Activated T-cell treated with anti-CD3 and anti-CD28 coated beads, Interleukin-2, amount 50 U/mL, for 72 hours (primary cell): ENCODE data around the gene NRG2. TPM values are rescaled to one million over a fixed set of nuclear protein-coding genes. Genes with fewer than 3 reads are reported as not detected.
A peak's percentile ranks its signal among the peaks of the same experiment; 100 is the strongest.

ENCODE experiments used
- ATAC-seq, 2 donors: fragments of 150-1000 bp; cut with Tn5 transposase; replicated peaks in 1 of 2; 2 replicates each; pipeline ENCODE4 v1.10.0; 2021; ENCODE audit warnings: moderate library complexity in 2 of 2, mild to moderate bottlenecking in 1 of 2
- DNase-seq, 2 donors: peaks; one replicate each; pipeline ENCODE4 v3.0.0; 2021 to 2022; ENCODE audit warnings: mixed read lengths in 1 of 2
- H3K27ac Mint-ChIP-seq: one replicate; pipeline ENCODE4 v1.8.0; 2022; ENCODE audit warnings: mild to moderate bottlenecking, moderate library complexity, mixed read lengths
- H3K27me3 Mint-ChIP-seq: one replicate; pipeline ENCODE4 v1.8.0; 2022; ENCODE audit warnings: low read depth, mixed read lengths
- H3K36me3 Mint-ChIP-seq, 2 donors: one replicate each; pipeline ENCODE4 v1.8.0; 2022; ENCODE audit warnings: mixed read lengths in 2 of 2, mild to moderate bottlenecking in 1 of 2; ENCODE audit not compliant: insufficient read depth in 2 of 2
- H3K4me1 Mint-ChIP-seq: one replicate; pipeline ENCODE4 v1.8.0; 2022; ENCODE audit warnings: low read depth, mixed read lengths
- H3K4me3 Mint-ChIP-seq, 2 donors: one replicate each; pipeline ENCODE4 v1.8.0; 2022; ENCODE audit warnings: mild to moderate bottlenecking in 2 of 2, mixed read lengths in 2 of 2, moderate library complexity in 2 of 2
- H3K9me3 Mint-ChIP-seq, 2 donors: one replicate each; pipeline ENCODE4 v1.8.0; 2022; ENCODE audit warnings: mixed read lengths in 2 of 2
- total RNA-seq, 2 donors: library from RNA; stranded (reverse); gene quantifications; one replicate each; pipeline ENCODE4 v1.2.3, GENCODE V29; 2022

Gene NRG2
- total RNA-seq, 2 donors from 2014 or later: 0.07 to 0.23 TPM

- H3K27ac Mint-ChIP-seq: no peak overlapping the region
- peaks cover 8% of the 10 kb centered on the region for H3K4me1 Mint-ChIP-seq
- no peak for DNase-seq
- peaks cover 6% of the 10 kb centered on the region for H3K27me3 Mint-ChIP-seq
- no peak overlapping the region for H3K4me3 Mint-ChIP-seq
- no peaks in the 10 kb centered on the region for H3K36me3 Mint-ChIP-seq
- no peaks in the 10 kb centered on the region for H3K9me3 Mint-ChIP-seq
- ATAC-seq: no peak
Measured at GRCh38 chr5:139851558-139851957, 191.5 kb downstream of the NRG2 start.

GRCh38 chr5:139850423-139851016, 192.6 kb downstream of the NRG2 start:
- Mint-ChIP-seq H3K27ac (no peak overlapping the region), H3K9me3 (no peaks in the 10 kb centered on the region), H3K4me3 (no peak overlapping the region), H3K4me1 (peaks cover 8% of the 10 kb centered on the region), H3K36me3 (no peaks in the 10 kb centered on the region), H3K27me3 (peaks cover 7% of the 10 kb centered on the region)
- no peak for ATAC-seq
- DNase-seq: no peak

- Mint-ChIP-seq H3K9me3 (no peaks in the 10 kb centered on the region), H3K27me3 (peaks cover 13% of the 10 kb centered on the region), H3K4me1 (peaks cover 8% of the 10 kb centered on the region), H3K27ac (no peak overlapping the region), H3K4me3 (peak overlapping the region; percentile 37 to 55), H3K36me3 (no peaks in the 10 kb centered on the region)
- no peak for ATAC-seq
- DNase-seq: no peak
Measured at GRCh38 chr5:139849942-139850341, 193.2 kb downstream of the NRG2 start.

- Mint-ChIP-seq H3K27me3 (peaks cover 18% of the 10 kb centered on the region), H3K9me3 (no peaks in the 10 kb centered on the region), H3K4me1 (peaks cover 11% of the 10 kb centered on the region), H3K4me3 (peak overlapping the region; percentile 37 to 55), H3K36me3 (no peaks in the 10 kb centered on the region), H3K27ac (no peak overlapping the region)
- no peak for ATAC-seq
- DNase-seq: no peak
Measured at GRCh38 chr5:139849501-139849900, 193.6 kb downstream of the NRG2 start.

GRCh38 chr5:139848508-139849100, 194.5 kb downstream of the NRG2 start:
- ATAC-seq: peak in 1 of 2 donors; percentile 30

GRCh38 chr5:139847790-139848507, 195.2 kb downstream of the NRG2 start:
- Mint-ChIP-seq H3K4me1 (peaks cover 13% of the 10 kb centered on the region), H3K27ac (no peak overlapping the region), H3K9me3 (no peaks in the 10 kb centered on the region), H3K36me3 (no peaks in the 10 kb centered on the region), H3K27me3 (peaks cover 29% of the 10 kb centered on the region), H3K4me3 (peak overlapping the region; percentile 72 to 82)
- ATAC-seq (peak; percentile 88 to 92), DNase-seq (peak; percentile 78 to 85)

More at GRCh38 chr5:139848508-139849100, 194.5 kb downstream of the NRG2 start:
- Mint-ChIP-seq H3K4me1 (peaks cover 13% of the 10 kb centered on the region), H3K9me3 (no peaks in the 10 kb centered on the region), H3K4me3 (peak overlapping the region; percentile 66 to 70), H3K27me3 (peaks cover 22% of the 10 kb centered on the region), H3K27ac (no peak overlapping the region), H3K36me3 (no peaks in the 10 kb centered on the region)
- peak in 1 of 2 donors; percentile 41 for DNase-seq

- Mint-ChIP-seq H3K27me3 (peaks cover 33% of the 10 kb centered on the region), H3K4me1 (peaks cover 13% of the 10 kb centered on the region), H3K4me3 (peak overlapping the region; percentile 72 to 82), H3K27ac (no peak overlapping the region), H3K36me3 (no peaks in the 10 kb centered on the region), H3K9me3 (no peaks in the 10 kb centered on the region)
- ATAC-seq (no peak), DNase-seq (no peak)
Measured at GRCh38 chr5:139847091-139847490, 196.0 kb downstream of the NRG2 start.

GRCh38 chr5:139845846-139846681, 197.0 kb downstream of the NRG2 start:
- Mint-ChIP-seq H3K4me1 (peaks cover 13% of the 10 kb centered on the region), H3K27me3 (peaks cover 33% of the 10 kb centered on the region), H3K36me3 (no peaks in the 10 kb centered on the region), H3K4me3 (no peak overlapping the region), H3K9me3 (no peaks in the 10 kb centered on the region), H3K27ac (no peak overlapping the region)
- DNase-seq: no peak
- no peak for ATAC-seq

- Mint-ChIP-seq H3K27me3 (peaks cover 28% of the 10 kb centered on the region), H3K27ac (no peak overlapping the region), H3K36me3 (no peaks in the 10 kb centered on the region), H3K4me3 (no peak overlapping the region), H3K9me3 (no peaks in the 10 kb centered on the region), H3K4me1 (peaks cover 13% of the 10 kb centered on the region)
- DNase-seq: peak; percentile 73 to 81
- ATAC-seq: no peak
Measured at GRCh38 chr5:139844472-139845145, 198.5 kb downstream of the NRG2 start.

- no peaks in the 10 kb centered on the region for H3K9me3 Mint-ChIP-seq
- H3K4me3 Mint-ChIP-seq: no peak overlapping the region
- H3K27me3 Mint-ChIP-seq: peaks cover 27% of the 10 kb centered on the region
- ATAC-seq: no peak
- DNase-seq: no peak
- H3K36me3 Mint-ChIP-seq: no peaks in the 10 kb centered on the region
- peaks cover 13% of the 10 kb centered on the region for H3K4me1 Mint-ChIP-seq
- no peak overlapping the region for H3K27ac Mint-ChIP-seq
Measured at GRCh38 chr5:139843991-139844390, 199.1 kb downstream of the NRG2 start.

GRCh38 chr5:139842321-139842720, 200.8 kb downstream of the NRG2 start:
- H3K27ac Mint-ChIP-seq: no peak overlapping the region
- no peaks in the 10 kb centered on the region for H3K9me3 Mint-ChIP-seq
- H3K36me3 Mint-ChIP-seq: no peaks in the 10 kb centered on the region
- DNase-seq (no peak), ATAC-seq (no peak)
- H3K4me3 Mint-ChIP-seq: no peak overlapping the region
- H3K27me3 Mint-ChIP-seq: peaks cover 27% of the 10 kb centered on the region
- H3K4me1 Mint-ChIP-seq: peaks cover 9% of the 10 kb centered on the region

GRCh38 chr5:139841549-139841948, 201.6 kb downstream of the NRG2 start:
- DNase-seq: no peak
- peaks cover 4% of the 10 kb centered on the region for H3K4me1 Mint-ChIP-seq
- ATAC-seq: no peak
- H3K27me3 Mint-ChIP-seq: peaks cover 27% of the 10 kb centered on the region
- no peak overlapping the region for H3K27ac Mint-ChIP-seq
- no peaks in the 10 kb centered on the region for H3K36me3 Mint-ChIP-seq
- H3K4me3 Mint-ChIP-seq: no peak overlapping the region
- no peaks in the 10 kb centered on the region for H3K9me3 Mint-ChIP-seq
